ENCODE results near the gene ERC2.
"Not testable (repeated sequence)": the region's sequence is repeated elsewhere in the genome, so short reads cannot be mapped to it uniquely, and the experiment has no call there.

ERC2 gene

DNA sequence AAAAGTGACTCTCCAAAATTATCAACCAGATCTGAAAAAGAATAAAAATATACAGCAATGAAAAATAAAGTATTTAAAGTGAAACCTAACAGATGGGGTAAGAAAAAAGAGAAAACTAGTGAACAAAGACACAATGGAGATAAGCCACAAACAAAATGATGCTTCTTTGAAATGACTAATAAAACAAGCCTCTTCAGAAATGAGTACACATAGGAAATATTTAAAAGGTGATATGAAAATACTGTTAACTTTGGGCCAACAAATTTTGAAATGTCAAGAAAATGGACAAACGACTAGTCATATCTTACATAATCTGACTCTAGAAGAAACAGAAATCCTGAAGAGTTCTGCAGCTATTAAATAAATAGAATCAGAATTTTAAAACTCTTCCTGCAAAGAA, 164.2 kb downstream of the ERC2 start:
- DNase-seq, result no peak

GRCh38 chr3:56303487-56303886, 164.8 kb downstream of the ERC2 start:
- no peak for DNase-seq

DNA sequence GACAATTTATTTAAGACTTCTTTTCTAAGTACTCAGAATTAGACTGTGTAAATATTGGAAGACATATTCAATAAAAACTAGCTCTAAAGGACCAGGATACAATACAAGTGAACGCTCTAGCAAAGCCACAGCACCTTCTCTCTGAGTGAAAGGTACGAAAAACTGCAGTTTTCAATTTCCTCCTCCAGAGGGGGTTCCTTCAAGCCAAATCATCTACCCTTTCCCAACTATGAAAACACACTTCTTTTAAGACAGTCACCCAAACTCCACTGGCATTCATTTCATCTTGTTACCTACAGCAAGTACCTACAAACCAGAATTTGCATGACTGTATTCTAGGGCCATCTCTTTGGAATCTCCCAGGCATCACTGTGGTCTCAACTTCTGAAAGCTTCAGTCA, 165.8 kb downstream of the ERC2 start:
- DNase-seq, result no peak

- DNase-seq, result no peak
Observed at GRCh38 chr3:56297281-56297840, 170.9 kb downstream of the ERC2 start.

GRCh38 chr3:56296361-56296760, 171.9 kb downstream of the ERC2 start:
- DNase-seq, result no peak

GRCh38 chr3:56295161-56295560, 173.1 kb downstream of the ERC2 start:
- DNase-seq, result no peak

- DNase-seq, result no peak
Observed at GRCh38 chr3:56294286-56294685, 174.0 kb downstream of the ERC2 start.

- no peak for DNase-seq
Observed at GRCh38 chr3:56291953-56292352, 176.3 kb downstream of the ERC2 start.

DNA sequence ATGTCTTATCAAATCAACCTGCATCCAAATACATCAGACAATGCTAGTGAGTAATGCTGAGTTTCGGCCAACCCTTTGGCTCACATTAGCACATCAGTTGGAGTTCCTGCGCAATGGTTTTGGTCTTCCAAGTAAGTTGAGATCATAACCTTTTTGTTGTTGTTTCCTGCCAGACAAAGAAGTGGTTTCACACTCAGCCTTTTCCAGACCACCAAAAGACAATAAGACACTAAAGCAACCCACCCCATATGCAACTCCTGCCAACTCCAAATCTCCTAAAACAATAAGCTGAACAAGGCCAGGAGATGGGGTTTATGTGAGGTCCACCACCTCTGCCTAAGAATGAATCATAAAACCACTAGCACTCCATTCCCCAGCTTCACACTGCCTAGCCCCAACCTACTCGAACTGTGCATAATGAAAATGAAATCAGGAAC, 177.0 kb downstream of the ERC2 start:
- no peak for DNase-seq

- DNase-seq, result no peak
Observed at GRCh38 chr3:56290374-56290773, 177.9 kb downstream of the ERC2 start.

DNA sequence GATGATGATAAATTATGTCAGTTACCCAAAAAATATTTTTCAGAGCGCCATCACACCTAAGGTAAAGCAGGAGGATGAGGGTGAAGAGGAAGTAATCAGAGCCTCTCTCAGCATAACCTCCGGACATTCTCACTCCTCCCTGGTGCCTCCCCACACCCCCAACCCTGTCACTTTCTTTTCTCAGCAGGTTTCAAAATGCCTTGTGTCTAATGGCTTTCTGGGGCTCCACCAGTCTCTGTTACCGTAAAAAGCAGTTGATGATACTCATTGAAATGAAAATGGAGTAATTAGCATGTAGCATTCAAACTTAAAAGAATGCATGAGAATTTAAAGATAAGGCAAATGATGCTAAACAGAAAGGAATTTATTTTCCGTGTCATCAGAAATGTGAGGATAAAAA, 180.0 kb downstream of the ERC2 start:
- no peak for DNase-seq

DNA sequence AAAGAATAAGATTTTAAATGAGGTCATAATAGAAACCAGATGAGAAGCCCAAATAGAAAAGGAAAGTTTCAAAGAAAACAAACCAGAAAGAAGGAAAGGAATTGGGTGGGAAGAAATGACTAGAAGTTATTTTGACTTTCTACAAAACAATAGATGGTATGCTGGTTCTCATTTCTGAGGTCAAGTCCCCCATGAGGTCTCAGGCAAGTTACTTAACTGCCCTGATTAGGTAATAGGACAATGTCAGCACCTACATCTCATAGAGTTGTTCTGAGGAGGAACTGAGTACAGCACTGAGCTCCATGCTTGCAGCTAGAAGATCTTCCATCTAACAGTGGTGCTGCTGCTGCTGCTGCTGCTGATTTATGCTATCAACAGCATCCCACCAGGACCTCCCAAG, 185.9 kb downstream of the ERC2 start:
- no peak for DNase-seq

DNA sequence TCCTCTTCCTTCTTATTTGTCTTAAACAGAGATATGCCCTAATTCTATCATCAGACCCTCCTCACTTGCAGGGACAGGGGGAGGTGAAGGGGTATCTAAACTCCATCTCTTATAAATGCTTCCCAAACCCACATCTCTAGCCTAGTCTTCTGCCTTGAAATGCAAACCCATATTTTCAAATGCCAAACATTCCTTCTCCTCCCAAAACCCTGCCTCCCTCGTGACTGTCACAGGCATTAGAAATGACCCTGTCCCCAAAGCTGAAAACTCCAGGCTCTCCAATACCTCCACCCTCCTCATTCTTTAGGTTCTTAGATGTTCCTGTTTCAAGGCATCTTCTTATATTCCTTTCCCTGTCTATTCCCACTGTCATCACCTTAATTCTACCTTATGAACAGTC, 191.0 kb downstream of the ERC2 start:
- no peak for DNase-seq

GRCh38 chr3:56275120-56275519, 193.1 kb downstream of the ERC2 start:
- DNase-seq, result no peak

- DNase-seq, result no peak
Observed at GRCh38 chr3:56269755-56270535, 198.3 kb downstream of the ERC2 start.

DNA sequence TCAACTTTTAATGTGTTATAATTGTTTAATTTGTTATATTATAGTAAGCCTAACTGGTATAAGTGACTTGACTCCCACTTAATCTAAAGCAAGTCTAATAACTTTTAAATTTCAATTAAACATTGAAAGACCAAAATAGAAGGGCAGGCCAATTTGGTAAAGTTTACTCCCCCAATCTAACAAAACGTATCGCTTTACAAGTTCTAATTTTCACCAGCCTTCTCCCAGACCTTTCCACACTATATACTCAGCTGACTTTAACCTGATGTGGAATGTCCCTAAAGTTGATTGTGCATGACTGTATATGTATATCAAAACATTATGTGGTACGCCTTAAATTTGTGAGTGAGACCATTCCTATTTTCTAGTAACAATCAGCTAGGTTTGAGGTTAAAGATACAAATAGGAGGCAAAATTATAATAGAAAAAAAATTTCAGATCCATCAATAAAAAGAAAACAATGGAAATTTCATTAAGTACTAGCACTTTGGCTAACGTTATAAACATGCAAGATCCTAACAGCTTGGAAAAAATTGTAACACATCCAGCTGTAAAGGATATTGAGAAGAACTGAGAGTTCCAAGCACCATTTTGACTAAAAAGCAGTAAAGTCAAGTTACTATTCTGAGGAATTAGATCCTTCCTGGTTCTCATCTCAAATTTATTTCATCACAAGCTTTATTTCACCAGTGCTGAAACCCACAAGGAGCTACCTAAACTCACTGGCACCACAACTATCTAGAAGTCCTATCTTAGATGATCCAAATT, 199.5 kb downstream of the ERC2 start:
- DNase-seq, result no peak

DNA sequence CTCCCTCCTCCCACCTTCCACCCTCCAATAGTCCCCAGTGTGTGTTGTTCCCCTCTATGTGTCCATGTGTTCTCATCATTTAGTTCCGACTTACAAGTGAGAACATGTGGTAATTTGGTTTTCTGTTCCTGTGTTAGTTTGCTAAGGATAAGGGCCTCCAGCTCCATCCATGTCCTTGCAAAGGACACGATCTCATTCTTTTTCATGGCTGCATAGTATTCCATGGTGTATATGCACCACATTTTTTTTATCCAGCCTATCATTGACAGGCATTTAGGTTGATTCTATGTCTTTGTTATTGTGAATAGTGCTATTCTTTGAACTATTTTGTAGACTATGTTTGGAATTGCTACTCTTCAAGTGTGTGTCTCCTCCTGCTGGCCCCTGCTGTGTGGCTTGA, 206.4 kb downstream of the ERC2 start:
- DNase-seq, result not testable (repeated sequence)

GRCh38 chr3:56260262-56260661, 208.0 kb downstream of the ERC2 start:
- no peak for DNase-seq

DNA sequence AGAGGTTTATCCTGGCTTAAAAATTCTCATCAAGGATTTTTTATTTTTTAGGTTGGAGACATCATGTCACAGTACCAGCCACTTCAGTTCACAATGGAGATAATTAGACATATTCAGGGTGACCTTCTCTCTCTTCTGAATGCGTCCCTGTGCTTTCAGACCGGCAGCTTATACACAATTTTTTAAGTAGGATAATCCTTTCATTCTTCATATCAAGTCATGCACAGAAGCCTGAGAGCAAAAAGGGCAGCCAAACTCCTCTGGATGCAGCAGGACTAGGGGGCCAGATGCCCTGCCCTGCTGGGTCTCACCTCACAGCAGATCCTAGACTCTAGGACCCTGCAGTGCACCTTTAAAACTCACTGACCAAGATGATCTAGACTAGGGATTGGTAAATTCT, 210.4 kb downstream of the ERC2 start:
- DNase-seq, result no peak

DNA sequence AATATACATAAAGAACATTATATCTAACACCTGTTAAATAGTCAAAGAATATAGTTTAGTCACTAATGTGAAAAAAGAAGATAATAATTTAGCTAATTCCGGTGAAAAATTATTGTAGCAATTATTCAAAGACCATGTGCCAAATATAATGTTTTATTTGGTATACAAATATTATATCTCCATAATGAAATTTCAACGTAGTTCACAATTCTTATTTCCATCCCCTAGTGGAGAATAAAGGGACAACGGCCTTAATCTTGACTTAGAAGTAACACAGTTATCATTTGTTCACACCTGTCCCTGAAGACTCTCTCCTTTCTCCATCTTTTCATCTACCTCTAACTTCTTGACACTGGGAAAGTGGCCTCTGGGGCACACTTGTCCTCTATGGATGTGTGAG, 213.4 kb downstream of the ERC2 start:
- no peak for DNase-seq

- DNase-seq, result no peak
Observed at GRCh38 chr3:56253941-56254665, 214.2 kb downstream of the ERC2 start.

DNA sequence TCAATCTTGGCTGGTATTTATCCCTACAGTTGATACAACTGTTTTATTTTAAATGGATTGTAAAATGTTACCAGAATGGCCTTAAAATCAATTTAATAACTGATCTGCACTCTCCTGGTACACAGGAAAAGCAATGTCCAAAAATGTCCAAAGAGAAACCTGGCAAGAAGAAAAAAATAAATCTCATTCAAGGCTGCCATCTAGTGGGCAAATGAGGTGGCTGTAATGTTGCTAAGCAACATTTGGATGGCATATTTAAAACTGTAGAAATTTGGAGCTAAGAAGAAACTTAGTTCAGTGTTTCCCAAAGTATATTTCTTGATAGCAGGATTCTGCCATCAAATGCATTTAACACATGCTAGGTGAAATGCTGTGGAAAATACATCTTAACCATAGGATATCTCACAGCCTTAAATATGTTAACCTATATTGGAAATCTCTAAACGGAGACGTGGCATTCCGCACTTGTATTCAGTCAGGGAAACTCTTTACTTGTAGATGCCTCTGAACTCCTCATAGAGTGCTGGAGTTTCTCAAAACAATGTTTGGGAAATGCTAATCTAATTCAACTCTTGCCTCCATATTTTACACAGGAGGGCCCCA, 216.8 kb downstream of the ERC2 start:
- no peak for DNase-seq

DNA sequence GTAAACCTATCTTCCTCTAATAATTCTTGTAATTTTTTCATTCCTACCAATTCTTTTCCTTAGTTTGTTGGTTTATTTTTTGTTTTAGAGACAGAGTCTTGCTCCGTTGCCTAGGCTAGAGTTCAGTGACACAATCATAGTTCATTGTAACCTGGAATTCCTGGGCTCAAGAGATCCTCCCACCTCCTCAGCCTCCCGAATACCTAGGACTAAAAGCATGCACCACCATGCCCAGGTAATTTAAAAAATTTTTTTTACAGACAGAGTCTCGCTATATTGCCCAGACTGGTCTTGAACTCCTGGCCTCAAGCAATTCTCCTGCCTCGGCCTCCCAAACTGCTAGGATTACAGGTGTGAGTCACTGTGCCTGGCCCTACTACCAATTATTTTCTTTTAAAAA, 220.2 kb downstream of the ERC2 start:
- DNase-seq, result no peak

Data from activated naive CD4-positive, alpha-beta T cell treated with anti-CD3 and anti-CD28 coated beads, Interleukin-2, amount 50 U/mL, for 16 hours (primary cell).